GM18870 (cell line): ENCODE data around the gene SEMA3C.
"Not testable (repeated sequence)": the region's sequence is repeated elsewhere in the genome, so short reads cannot be mapped to it uniquely, and the experiment has no call there.

Source experiments
- ATAC-seq: cut with Tn5 transposase; IDR thresholded peaks from one replicate; pipeline ENCODE4 v1.9.1; 2021; ENCODE audit warnings: moderate library complexity; ENCODE audit not compliant: unreplicated experiment

SEMA3C gene

DNA sequence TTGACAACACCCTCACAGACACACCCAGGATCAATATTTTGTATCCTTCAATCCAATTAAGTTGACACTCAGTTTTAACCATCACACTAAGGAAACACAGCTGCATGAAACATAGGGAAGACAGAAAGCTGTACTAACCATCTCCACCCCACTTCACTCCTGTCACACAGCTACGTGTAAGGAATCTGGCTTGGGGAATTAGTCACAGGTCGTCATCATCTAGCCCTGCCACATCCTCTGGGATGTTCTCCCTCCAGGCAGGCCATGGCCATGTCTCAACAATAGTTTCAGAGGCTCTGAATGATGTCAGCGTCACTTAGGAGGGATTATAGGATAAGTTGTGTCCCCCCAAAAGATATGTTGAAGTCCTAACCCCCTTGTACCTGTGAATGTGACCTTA is 10.8 kb upstream of the SEMA3C start:
- ATAC-seq, result no peak

- not testable (repeated sequence) for ATAC-seq
Observed at GRCh38 chr7:80926955-80927354, 8.1 kb upstream of the SEMA3C start.

GRCh38 chr7:80924090-80924489 is 5.2 kb upstream of the SEMA3C start:
- no peak for ATAC-seq

DNA sequence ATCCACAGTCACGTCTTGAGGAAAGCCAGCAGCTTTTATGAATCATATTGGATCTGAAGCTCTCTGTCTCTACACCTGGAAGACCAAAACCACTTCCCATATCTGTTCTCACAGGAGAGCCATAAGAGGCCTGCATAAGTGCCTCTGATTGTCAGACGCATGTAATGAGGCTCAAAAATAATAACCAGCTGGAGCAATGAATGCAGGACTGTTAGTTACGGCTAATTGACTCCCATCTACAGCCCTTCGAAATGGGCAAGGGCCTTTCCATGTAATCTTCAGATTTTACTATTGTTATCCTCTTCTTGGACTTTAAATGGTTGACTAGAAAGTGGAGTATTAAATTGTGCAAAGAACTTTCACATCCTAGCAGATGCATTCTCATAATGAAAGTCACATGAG is 4.4 kb upstream of the SEMA3C start:
- ATAC-seq, result no peak

DNA sequence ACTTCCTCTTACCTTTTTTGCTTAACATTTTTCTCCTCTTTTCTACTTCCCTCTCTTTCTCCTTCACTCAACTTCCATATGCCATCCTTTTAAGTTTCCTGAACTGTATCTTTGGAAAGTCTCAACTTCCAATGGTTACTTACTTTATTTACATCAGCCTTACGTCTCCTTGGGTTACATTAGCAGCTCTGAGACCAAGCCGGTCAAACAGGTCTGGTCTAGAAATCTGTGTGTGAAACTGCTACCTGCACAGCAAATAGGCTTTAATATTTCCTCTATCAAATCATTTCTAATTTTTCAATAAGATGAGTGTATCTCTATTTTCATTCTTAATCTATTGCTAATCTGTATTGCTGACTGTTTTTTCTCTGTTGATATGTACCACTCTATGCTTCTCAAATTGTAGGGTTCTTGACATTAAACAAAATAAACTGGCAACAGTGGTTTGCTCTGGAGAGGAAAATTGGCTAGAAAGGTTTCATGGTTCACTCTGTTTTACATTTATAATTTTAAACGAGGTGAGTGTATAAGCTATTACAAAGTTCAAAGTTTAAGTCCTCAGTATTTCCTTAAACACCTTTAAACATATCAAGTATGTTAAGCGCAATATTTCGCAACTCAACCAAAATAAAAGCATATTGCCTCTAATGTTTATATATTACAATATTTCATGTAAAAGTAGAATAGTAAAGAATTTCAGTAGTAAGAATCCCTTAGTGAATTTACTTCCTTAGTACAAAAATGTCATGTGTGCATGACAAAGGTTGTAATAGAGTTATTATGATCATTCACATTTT is 3.6 kb upstream of the SEMA3C start:
- no peak for ATAC-seq

GRCh38 chr7:80921130-80921529 is 2.3 kb upstream of the SEMA3C start:
- no peak for ATAC-seq

DNA sequence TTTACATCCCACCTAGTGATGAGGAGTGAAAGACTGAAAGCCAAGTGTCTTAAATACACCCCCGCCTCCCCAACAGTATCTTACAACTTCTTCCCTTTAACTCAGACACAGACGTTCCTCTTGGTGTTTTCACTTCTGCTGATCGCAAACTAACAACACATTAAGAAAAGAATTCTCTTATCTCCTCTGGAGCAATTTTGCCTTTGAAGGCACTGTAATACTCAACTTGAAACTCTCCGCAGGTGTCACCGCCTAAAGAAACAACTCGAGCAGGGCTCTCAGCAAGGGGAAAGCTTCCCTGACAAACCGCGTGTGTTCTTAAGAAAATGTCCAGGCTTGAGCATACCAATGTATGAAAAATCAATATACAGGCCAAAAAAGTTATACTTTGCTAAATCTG is 452 bp downstream of the SEMA3C start:
- ATAC-seq, result peak; percentile 41

DNA sequence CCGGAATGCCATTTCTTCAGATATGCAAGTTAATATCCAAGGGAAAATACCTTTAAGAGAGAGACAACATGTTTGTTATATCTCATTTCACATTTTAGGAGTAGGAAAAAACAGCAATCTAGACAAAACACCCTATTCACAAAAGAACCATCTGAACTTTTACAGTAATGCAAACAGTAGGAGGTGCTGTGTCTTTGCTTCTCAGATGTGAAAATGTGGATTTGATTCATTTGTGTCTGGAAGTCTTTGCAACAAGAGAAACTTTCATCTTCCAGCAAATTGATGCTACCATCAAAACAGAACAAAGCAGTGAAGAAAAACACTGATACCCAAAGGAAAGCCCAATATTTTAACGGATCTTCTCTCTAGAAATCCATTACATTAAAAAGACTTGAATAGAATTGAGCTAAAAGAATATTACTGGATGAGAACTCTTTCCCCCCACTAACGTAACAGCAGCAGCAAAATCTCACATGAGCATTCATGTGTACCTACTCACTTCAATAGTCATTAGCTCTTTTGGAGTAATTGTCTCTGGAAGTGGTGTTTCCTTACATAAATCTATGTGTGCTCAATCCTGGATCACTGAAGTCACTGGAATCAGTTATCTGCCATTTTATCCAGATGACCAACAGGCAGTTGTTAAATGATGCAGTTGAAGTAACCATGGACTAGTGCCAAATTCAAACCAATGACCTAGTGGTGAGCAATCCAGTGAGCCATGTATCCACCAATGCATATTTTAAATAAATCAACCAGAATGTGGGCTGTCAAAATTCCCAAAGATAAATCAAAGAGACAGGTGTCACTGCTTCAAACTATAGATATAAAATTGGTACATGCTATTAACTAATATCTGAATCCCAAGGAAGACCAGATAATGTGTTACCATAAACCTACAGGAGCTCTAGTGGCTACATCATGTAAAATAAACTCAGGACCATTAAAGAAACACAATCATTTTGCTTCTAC is 1.8 kb downstream of the SEMA3C start:
- no peak for ATAC-seq

GRCh38 chr7:80910228-80910627 is 8.6 kb downstream of the SEMA3C start:
- ATAC-seq, result no peak

GRCh38 chr7:80908360-80908797 is 10.5 kb downstream of the SEMA3C start:
- ATAC-seq, result no peak

DNA sequence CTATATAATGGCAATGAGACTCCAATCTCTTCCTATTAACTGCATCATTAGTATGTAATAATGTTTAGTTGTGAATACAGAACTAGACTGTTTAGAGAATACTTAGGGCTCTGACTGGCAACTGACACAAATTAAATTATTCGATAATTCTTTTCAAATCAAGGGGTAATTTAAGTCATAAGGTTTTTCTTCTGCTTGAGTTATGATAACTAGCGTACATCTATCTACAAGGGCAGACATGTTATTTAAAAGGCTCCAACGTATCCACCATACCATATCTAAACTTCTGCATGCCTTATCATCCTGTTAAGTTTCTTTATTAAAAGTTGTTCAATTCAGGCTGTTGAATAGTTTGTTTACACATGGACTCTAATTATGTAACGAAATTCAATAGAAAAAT is 11.2 kb downstream of the SEMA3C start:
- ATAC-seq, result no peak

DNA sequence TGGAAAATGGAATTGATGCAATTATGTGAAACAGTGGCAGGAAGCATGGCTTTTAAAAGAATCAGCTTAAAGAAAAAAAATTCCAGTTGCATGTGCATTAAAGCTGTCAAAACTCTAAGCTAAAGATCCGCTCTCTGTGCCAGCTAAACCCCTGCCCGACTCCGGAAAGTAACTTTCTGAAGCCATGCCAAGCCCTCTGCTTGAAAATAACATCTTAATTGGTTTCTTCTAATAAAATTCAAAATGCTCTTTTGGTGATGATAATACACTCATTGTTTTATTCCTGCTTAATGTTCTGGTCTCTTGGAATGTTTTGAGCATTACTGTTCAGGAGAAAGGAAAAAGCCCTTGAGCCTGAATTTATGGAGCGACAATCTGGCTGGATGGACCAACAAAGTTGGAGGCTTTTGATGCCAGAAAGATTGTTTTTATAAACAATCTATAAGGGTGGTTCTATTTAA is 11.7 kb downstream of the SEMA3C start:
- ATAC-seq, result no peak

- no peak for ATAC-seq
Observed at GRCh38 chr7:80905334-80905733, 13.5 kb downstream of the SEMA3C start.

DNA sequence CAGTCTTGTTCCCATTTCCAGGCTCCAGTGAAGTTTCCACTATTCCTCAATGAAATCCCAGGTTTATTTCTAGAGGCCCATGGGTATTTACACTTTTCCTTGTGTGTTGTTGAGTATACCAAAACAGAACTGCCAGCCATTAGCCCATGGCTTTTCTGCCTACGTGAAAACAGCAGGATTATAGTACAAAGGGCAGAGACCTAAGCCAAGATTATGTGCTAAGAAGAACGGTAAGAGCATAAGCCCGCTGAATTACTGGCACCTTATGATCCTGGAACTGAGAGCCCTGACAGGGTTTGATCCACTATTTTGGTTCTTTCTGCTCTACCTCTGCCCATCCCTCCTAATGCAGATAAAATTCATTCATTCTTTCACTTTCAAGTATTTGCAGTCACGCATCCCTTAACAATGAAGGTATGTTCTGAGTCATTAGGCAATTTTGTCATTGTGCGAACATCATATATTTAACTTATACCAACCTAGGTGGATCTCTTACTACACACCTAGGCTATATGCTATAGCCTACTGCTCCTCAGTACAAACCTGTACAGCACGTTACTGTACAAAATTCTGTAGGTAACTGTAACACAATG is 16.0 kb downstream of the SEMA3C start:
- ATAC-seq, result peak; percentile 58

- ATAC-seq, result no peak
Observed at GRCh38 chr7:80902019-80902418, 16.8 kb downstream of the SEMA3C start.

DNA sequence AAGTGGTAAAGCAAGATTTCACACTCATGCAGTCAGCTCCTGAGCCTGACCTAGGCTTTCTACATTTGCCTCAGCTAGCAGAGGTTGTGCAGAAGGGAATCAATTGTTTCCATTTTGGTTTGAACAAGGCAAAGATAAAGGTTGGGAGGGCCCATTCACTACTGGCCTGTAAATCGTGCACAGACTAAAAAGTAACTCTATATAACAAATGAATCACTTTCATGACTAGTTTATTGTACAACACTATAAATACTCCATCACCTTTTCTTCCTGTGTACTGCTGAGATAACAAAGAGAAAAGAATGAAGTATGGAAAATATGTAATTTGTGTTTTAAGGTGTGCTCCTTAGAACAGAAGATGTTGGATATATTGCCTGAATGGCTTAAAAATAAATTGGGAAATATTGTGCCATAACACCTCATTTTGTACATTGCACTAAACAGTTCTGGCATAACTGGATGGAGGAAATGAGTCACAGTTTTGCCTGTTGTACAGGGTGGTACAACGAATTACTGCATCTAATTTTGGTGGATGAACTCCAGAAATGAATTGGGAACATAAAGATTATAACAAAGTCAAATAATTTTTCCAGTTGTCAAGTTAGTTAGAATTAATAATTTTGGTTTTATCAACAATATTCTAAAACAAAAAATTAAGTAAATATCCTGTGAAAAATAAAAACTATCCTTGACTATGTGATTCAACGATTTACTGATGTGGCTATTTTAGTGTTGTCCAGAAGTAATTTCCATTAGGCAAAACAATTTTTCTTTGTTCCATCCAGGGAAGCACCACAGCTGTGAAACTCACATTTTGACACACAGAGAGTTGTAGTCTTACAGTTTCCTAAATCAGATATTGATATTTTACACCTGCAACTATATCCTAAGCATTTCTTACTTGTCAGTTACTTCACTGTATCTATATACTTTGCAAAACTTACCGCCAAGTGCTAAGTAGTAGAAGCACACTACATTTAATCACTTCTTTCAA is 18.0 kb downstream of the SEMA3C start:
- ATAC-seq, result no peak

- ATAC-seq, result no peak
Observed at GRCh38 chr7:80896906-80897598, 21.8 kb downstream of the SEMA3C start.

DNA sequence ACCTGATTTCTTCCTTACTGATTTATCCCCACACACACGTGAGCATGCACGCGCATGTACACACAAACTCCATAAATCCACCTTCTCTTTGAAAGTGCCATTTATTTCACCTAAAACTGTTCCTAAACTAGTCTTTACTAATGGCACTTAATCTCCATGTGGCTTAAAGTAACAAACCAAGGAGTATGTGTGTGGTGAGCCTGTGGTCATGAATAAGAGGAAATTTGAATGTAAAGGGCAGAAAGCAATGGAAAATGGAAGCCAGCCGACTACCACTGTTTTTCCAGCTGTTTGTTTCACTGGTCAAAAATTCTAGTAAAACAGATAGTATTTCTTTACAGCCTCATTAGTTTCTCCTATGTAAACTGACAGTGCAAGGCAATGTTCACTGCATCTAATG is 23.8 kb downstream of the SEMA3C start:
- no peak for ATAC-seq

DNA sequence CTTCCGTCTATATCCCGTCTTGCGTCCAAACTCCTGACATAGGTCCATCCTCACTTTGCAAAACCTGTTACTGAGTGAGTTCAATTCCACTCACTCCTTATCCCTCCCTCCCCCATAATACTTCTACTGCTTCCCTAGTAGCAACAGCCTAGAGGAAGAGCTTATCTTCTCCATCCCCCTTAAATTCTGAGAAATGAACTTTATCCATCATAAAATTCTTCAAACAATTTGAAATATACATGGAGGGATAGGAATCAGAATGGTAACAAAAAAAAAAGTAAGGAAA is 27.6 kb downstream of the SEMA3C start:
- ATAC-seq, result no peak
